ENCODE measurements around the gene SNAI1. TPM values are rescaled to one million over a fixed set of nuclear protein-coding genes. Genes with fewer than 3 reads are reported as not detected.

SNAI1 gene
- polyA plus RNA-seq, 1 donor (not counting 4 experiments of a cell fraction or from before 2014, with no cell fraction given) = not detected

GRCh38 chr20:50029697-50030461 lies 47.1 kb downstream of the SNAI1 start:
- H2AFZ ChIP-seq (ENCODE audit: control insufficient read depth, low read length) = no peak overlapping the region
- H3K9ac ChIP-seq (ENCODE audit: control insufficient read depth, extremely low read depth, insufficient read depth, low read length) = no peak overlapping the region
- peaks cover 3% of the 10 kb centered on the region for H3K9me1 ChIP-seq (ENCODE audit: control insufficient read depth, extremely low read depth, insufficient read depth, low read length)
- peaks cover 2% of the 10 kb centered on the region for H4K20me1 ChIP-seq (ENCODE audit: control insufficient read depth, extremely low read depth, insufficient read depth, low read length)
- H3K27ac ChIP-seq (ENCODE audit: control insufficient read depth, insufficient read depth, low read length) = no peak overlapping the region
- DNase-seq (ENCODE audit: low read depth, low spot score) (no peak), FAIRE-seq (no peak)
- no peaks in the 10 kb centered on the region for H3K27me3 ChIP-seq (ENCODE audit: control insufficient read depth, extremely low read depth, insufficient read depth, low read length)
- no peak for TF ChIP-seq EZH2 (IDR thresholded peaks at IDR 0.05; ENCODE audit: low read length)
- TF ChIP-seq, protein P1, sequence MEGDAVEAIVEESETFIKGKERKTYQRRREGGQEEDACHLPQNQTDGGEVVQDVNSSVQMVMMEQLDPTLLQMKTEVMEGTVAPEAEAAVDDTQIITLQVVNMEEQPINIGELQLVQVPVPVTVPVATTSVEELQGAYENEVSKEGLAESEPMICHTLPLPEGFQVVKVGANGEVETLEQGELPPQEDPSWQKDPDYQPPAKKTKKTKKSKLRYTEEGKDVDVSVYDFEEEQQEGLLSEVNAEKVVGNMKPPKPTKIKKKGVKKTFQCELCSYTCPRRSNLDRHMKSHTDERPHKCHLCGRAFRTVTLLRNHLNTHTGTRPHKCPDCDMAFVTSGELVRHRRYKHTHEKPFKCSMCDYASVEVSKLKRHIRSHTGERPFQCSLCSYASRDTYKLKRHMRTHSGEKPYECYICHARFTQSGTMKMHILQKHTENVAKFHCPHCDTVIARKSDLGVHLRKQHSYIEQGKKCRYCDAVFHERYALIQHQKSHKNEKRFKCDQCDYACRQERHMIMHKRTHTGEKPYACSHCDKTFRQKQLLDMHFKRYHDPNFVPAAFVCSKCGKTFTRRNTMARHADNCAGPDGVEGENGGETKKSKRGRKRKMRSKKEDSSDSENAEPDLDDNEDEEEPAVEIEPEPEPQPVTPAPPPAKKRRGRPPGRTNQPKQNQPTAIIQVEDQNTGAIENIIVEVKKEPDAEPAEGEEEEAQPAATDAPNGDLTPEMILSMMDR (optimal IDR thresholded peaks at IDR 0.05 in 1 of 3, IDR thresholded peaks at IDR 0.05 in 1 of 3, conservative IDR thresholded peaks at IDR 0.05 in 1 of 3; ENCODE audit: extremely low read depth in 1 of 3, insufficient read depth in 2 of 3, low read length in 3 of 3) = no peak
- no peaks in the 10 kb centered on the region for H3K9me3 ChIP-seq (ENCODE audit: control insufficient read depth, low read depth, low read length)
- no peak overlapping the region for H3K4me3 ChIP-seq (ENCODE audit: control insufficient read depth in 2 of 3, extremely low read depth in 1 of 3, insufficient read depth in 2 of 3, low read depth in 1 of 3, low read length in 3 of 3)
- no peaks in the 10 kb centered on the region for H3K79me2 ChIP-seq (ENCODE audit: control insufficient read depth, insufficient read depth, low read length)
- dilution Hi-C loops (cut with MboI; ENCODE audit: extremely low pct_ligation_motif_present, low sequenced_read_pairs) = no loop called here
- H3K4me2 ChIP-seq (ENCODE audit: control insufficient read depth, extremely low read depth, insufficient read depth, low read depth, low read length) = no peak overlapping the region
- peaks cover 12% of the 10 kb centered on the region for H3K4me1 ChIP-seq (ENCODE audit: control insufficient read depth, extremely low read depth, insufficient read depth, low read length)
- H3K36me3 ChIP-seq (ENCODE audit: control insufficient read depth in 2 of 2, extremely low read depth in 1 of 2, insufficient read depth in 2 of 2, low read length in 2 of 2) = no peaks in the 10 kb centered on the region

DNA sequence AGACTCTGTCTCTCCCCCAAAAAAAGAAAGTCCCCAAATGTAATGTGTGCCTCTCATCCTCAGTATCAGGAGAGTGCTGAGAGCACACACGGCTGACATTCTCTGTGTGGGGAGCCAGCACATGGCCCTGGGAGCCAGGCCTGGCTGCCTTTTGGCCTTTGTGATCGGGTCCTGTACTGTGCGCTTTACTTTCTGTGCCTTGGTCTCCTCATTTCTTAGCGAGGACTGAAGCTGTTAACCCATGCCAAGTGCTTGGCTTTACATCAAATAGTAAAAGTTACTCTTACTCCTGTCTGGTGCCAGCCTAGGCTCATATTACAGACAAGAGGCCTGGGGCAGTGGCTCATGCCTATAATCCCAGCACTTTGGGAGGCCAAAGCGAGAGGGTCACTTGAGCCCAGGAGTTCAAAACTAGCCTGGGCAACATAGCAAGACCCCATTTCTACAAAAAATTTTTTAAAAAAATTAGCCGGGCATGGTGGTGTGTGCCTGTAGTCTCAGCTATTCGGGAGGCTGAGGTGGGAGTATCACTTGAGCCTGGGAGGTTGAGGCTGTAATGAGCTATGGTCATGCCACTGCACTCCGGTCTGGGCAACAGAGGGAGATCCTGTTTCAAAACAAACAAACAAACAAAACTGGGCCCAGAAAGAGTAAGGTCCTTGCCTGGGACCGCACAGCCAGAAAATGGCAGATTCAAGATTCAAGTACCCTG lies 50.3 kb downstream of the SNAI1 start:
- no peak overlapping the region for H3K4me3 ChIP-seq (ENCODE audit: control insufficient read depth in 2 of 3, extremely low read depth in 1 of 3, insufficient read depth in 2 of 3, low read depth in 1 of 3, low read length in 3 of 3)
- peaks cover 2% of the 10 kb centered on the region for H4K20me1 ChIP-seq (ENCODE audit: control insufficient read depth, extremely low read depth, insufficient read depth, low read length)
- no peaks in the 10 kb centered on the region for H3K79me2 ChIP-seq (ENCODE audit: control insufficient read depth, insufficient read depth, low read length)
- TF ChIP-seq EZH2 (IDR thresholded peaks at IDR 0.05; ENCODE audit: low read length) = no peak
- TF ChIP-seq, protein P1 (optimal IDR thresholded peaks at IDR 0.05 in 1 of 3, IDR thresholded peaks at IDR 0.05 in 1 of 3, conservative IDR thresholded peaks at IDR 0.05 in 1 of 3; ENCODE audit: extremely low read depth in 1 of 3, insufficient read depth in 2 of 3, low read length in 3 of 3) = no peak
- DNase-seq (ENCODE audit: low read depth, low spot score) (no peak), FAIRE-seq (no peak)
- H3K4me2 ChIP-seq (ENCODE audit: control insufficient read depth, extremely low read depth, insufficient read depth, low read depth, low read length) = no peak overlapping the region
- no peak overlapping the region for H2AFZ ChIP-seq (ENCODE audit: control insufficient read depth, low read length)
- H3K27ac ChIP-seq (ENCODE audit: control insufficient read depth, insufficient read depth, low read length) = no peak overlapping the region
- H3K4me1 ChIP-seq (ENCODE audit: control insufficient read depth, extremely low read depth, insufficient read depth, low read length) = peaks cover 14% of the 10 kb centered on the region
- H3K9me1 ChIP-seq (ENCODE audit: control insufficient read depth, extremely low read depth, insufficient read depth, low read length) = peaks cover 3% of the 10 kb centered on the region
- H3K27me3 ChIP-seq (ENCODE audit: control insufficient read depth, extremely low read depth, insufficient read depth, low read length) = peaks cover 5% of the 10 kb centered on the region
- no peaks in the 10 kb centered on the region for H3K9me3 ChIP-seq (ENCODE audit: control insufficient read depth, low read depth, low read length)
- dilution Hi-C loops (cut with MboI; ENCODE audit: extremely low pct_ligation_motif_present, low sequenced_read_pairs) = no loop called here
- H3K36me3 ChIP-seq (ENCODE audit: control insufficient read depth in 2 of 2, extremely low read depth in 1 of 2, insufficient read depth in 2 of 2, low read length in 2 of 2) = no peaks in the 10 kb centered on the region
- no peak overlapping the region for H3K9ac ChIP-seq (ENCODE audit: control insufficient read depth, extremely low read depth, insufficient read depth, low read length)

Measured in keratinocyte (primary cell).